Mucosa of stomach (tissue), 1 donor: Measurements from ENCODE around the gene FRG2B.
"Not testable (repeated sequence)": the region's sequence is repeated elsewhere in the genome, so short reads cannot be mapped to it uniquely, and the experiment has no call there.

Source experiments
- H3K27me3 ChIP-seq: one replicate; pipeline ENCODE4 v1.7.0; 2013; ENCODE audit warnings: mild to moderate bottlenecking, low read length; ENCODE audit not compliant: control insufficient read depth, insufficient read depth
- H3K36me3 ChIP-seq: one replicate; pipeline ENCODE4 v1.7.0; 2013; ENCODE audit warnings: low read length; ENCODE audit not compliant: control insufficient read depth, insufficient read depth
- H3K4me1 ChIP-seq: one replicate; pipeline ENCODE4 v1.7.0; 2013; ENCODE audit warnings: mild to moderate bottlenecking, low read length; ENCODE audit not compliant: control insufficient read depth, insufficient read depth
- H3K4me3 ChIP-seq: one replicate; pipeline ENCODE4 v1.7.0; 2013; ENCODE audit warnings: low read length
- H3K9ac ChIP-seq: one replicate; pipeline ENCODE4 v1.7.0; 2013; ENCODE audit warnings: mild to moderate bottlenecking, low read length, moderate library complexity
- H3K9me3 ChIP-seq: one replicate; pipeline ENCODE4 v1.7.0; 2013; ENCODE audit warnings: mild to moderate bottlenecking, low read length, moderate library complexity; ENCODE audit not compliant: control insufficient read depth
- donor health status: Pancreatic carcinoma.

Gene FRG2B

DNA sequence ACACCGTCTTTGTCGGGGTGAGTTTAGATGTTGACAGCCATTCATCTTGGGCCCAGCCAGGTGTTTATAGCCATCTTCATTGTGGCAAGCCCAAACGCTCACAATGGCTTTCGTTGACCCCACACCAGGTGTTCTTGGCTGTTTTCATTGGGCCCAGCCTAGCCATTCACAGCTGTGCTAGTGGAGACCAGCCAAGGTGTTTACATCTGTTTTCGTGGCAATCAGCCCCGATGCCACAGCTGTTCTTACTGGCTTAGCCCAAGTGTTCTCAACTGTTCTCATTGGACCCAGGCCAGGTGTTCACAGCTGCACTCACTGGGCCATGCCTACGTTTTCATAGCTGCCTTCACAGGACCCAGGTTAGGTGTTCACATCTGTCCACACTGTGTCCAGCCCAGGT lies 7.7 kb downstream of the FRG2B start:
- no peak overlapping the region for H3K9ac ChIP-seq
- H3K36me3 ChIP-seq = no peaks in the 10 kb centered on the region
- no peak overlapping the region for H3K4me3 ChIP-seq
- H3K4me1 ChIP-seq = no peaks in the 10 kb centered on the region
- H3K9me3 ChIP-seq = no peaks in the 10 kb centered on the region
- H3K27me3 ChIP-seq = peaks cover 6% of the 10 kb centered on the region

DNA sequence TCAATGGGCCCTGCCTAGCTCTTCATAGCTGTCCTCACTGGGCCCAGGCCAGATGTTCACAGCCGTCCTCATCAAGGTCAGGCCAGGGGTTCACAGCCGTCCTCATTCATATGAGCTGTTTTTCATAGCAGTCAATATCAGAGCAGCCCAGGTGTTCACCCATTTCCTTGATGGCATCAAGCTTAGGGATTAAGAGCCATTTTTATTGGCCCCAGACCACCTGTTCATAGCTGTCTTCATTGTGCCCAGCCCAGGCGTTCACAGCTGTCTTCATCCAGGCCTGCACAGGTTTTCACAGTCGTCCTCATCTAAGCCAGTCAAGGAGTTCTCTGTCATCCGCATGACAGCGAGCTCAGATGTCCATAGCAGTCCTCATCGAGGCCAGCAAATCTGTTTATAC lies 9.4 kb downstream of the FRG2B start:
- Histone ChIP-seq H3K27me3 (peaks cover 6% of the 10 kb centered on the region), H3K36me3 (no peaks in the 10 kb centered on the region), H3K9ac (no peak overlapping the region), H3K4me1 (no peaks in the 10 kb centered on the region), H3K4me3 (no peak overlapping the region), H3K9me3 (no peaks in the 10 kb centered on the region)

DNA sequence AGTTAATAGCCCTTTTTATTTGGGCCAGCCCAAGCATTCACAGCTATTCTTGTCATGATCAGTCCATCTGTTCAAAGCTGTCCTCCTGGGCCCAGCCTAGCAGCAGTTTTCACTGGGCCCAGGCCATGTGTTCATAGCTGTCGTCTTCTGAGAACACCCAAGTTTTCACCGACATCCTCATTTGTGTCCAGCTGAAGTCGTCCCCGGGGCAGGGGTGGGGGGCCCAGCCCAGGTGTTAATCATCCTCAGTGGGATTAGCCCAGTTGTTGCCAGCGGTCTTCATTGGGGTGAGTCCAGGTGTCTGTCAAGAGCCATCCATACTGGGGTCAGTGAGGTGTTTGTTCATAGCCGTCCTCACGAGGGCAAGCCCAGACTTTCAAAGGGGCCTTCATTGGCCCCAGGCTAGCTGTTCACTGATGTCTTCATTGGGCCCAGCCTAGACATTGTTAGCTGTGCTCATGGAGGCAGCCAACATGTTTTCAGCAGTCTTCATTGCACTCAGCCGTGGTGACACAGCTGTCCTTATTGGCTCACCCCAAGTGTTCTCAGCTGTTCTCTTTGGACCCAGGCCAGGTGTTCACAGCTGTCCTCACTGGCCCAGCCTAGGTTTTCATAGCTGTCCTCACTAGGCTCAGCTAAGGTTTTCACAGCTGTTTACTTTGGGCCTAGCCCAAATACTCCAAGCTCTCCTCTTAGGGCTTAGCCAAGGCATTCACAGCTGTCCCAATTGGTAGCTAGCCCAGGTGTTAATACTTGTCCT lies 10.0 kb downstream of the FRG2B start:
- no peak overlapping the region for H3K9ac ChIP-seq
- peaks cover 6% of the 10 kb centered on the region for H3K27me3 ChIP-seq
- H3K4me3 ChIP-seq = no peak overlapping the region
- no peaks in the 10 kb centered on the region for H3K9me3 ChIP-seq
- no peaks in the 10 kb centered on the region for H3K4me1 ChIP-seq
- no peaks in the 10 kb centered on the region for H3K36me3 ChIP-seq

DNA sequence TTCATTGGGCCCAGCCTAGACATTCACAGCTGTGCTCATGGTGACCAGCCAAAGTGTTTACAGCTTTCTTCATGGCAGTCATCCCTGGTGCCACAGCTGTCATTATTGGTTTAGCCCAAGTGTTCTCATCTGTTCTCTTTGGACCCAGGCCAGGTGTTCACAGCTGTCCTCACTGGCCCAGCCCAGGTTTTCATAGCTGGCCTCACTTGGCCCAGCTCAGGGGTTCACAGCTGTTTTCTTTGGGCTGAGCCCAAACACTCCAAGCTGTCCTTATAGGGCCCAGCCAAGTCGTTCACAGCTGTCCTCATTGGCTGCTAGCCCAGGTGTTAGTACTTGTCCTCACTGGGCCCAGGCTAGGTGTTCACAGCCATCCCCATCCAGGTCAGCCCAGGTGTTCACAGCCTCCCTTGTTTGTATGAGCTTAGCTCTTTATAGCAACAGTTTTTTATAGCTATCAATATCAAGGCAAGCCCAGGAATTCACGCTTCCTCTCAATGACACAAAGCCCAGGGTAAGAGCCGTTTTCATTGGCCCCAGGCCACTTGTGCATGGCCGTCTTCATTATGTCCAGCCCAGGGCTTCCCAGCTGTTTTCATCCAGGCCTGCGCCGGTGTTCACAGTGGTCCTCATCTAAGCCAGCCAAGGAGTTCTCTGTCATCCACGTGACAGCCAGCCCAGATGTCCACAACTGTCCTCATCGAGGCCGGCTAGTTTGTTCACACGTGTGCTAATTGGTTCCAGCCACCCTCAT lies 11.6 kb downstream of the FRG2B start:
- no peak overlapping the region for H3K9ac ChIP-seq
- no peak overlapping the region for H3K4me3 ChIP-seq
- H3K9me3 ChIP-seq = no peaks in the 10 kb centered on the region
- no peaks in the 10 kb centered on the region for H3K36me3 ChIP-seq
- H3K27me3 ChIP-seq = peaks cover 4% of the 10 kb centered on the region
- no peaks in the 10 kb centered on the region for H3K4me1 ChIP-seq

DNA sequence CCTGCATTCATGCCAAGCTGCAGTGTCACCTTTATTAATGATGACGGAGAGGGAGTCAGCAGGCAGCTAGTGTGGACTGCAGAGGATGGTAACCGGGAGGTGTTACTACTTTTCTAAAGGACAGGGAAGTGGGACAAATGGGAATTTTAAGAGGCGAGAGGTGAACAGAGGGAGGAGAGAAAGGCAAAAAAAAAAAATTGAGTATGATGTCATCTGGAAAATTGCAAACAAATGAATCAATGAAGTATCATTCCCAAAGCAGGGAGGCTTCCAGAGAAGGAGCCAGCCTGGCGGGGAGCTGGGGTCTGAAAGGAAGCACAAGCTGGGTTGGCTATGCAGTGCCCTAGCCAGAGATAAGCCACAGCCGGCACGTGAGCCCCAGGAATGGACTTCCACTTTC lies 12.9 kb downstream of the FRG2B start:
- H3K36me3 ChIP-seq = no peaks in the 10 kb centered on the region
- H3K9me3 ChIP-seq = no peaks in the 10 kb centered on the region
- peaks cover 4% of the 10 kb centered on the region for H3K27me3 ChIP-seq
- no peaks in the 10 kb centered on the region for H3K4me1 ChIP-seq
- no peak overlapping the region for H3K9ac ChIP-seq
- no peak overlapping the region for H3K4me3 ChIP-seq

DNA sequence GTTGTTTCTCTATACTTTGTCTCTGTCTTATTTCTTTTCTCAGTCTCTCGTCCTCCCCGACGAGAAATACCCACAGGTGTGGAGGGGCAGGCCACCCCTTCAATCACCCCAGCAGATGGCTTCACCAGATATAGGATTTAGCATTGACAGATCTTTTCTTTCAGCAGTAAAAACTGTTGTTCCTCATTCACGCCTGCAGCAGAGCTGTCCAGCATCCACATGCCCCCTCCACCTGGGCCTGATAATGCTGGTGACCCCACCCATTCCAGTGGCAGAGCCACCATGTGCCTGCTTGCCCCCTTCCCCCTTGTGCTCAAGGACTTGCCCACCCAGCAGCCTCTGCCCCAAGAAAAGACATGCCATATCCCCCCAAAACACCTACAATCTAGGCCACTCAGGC lies 15.5 kb downstream of the FRG2B start:
- Histone ChIP-seq H3K9me3 (no peaks in the 10 kb centered on the region), H3K4me3 (no peak overlapping the region), H3K36me3 (no peaks in the 10 kb centered on the region), H3K27me3 (peaks cover 4% of the 10 kb centered on the region), H3K9ac (no peak overlapping the region), H3K4me1 (no peaks in the 10 kb centered on the region)

DNA sequence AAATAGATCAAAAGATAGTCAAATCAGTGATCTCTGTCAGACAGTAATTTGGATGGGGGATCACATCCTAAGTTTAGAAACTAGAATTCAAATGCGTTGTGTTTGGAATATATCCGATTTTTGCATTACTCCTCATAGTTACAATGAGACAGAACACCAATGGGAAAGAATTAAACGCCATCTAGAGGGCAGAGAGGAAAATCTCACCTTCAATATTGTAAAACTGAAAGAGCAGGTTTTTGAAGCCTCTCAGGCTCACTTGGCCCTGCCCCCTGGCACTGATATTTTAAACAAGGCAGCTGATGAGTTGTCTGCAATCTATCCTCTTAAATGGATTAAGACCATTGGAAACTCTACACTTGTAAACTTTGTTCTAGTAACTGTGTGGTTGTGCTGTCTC lies 17.7 kb downstream of the FRG2B start:
- no peaks in the 10 kb centered on the region for H3K4me1 ChIP-seq

DNA sequence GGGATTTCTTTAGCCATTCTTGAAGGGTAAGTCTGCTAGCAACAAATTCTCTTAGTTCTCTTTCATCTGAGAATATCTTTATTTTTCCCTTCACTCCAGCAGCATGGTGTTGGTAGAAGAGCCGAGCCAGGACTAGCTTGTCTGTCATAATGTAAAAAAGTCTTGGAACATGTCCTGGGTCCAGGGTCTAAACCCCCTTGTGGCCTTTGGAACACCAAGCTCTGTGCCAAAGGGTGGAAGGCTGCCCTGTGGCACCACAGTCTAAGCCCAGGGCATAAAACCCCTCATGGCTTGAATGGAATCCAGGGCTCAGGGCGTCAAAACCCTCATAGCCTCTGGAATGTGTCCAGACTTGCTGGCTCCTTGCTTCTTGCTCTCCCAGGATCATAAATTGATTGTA lies 23.2 kb downstream of the FRG2B start:
- not testable (repeated sequence) for H3K9me3 ChIP-seq, H3K36me3 ChIP-seq, H3K4me3 ChIP-seq, H3K27me3 ChIP-seq, H3K4me1 ChIP-seq, H3K9ac ChIP-seq

More for the DNA sequence above, 17.7 kb downstream of the FRG2B start:
- no peaks in the 10 kb centered on the region for H3K9me3 ChIP-seq
- H3K4me3 ChIP-seq = no peak overlapping the region
- H3K36me3 ChIP-seq = no peaks in the 10 kb centered on the region
- H3K9ac ChIP-seq = no peak overlapping the region
- H3K27me3 ChIP-seq = peaks cover 4% of the 10 kb centered on the region

DNA sequence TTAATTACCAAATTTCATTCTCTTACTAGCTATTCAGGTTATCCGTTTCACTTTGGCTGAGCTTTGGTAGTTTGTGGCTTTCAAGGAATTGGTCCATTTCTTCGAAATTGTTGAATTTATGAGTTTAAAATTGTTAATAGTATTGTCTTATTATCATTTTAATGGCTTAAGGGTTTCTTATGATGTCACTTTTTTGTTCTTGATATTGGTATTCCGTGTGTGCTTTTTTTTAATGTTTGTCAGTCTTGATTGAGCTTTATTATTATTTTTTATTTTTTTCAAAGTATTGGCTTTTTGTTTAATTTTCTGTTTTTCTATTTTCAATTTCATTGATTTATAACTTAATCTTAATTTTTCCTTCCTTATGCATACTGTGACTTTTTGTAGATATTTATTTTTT lies 25.9 kb downstream of the FRG2B start:
- Histone ChIP-seq H3K36me3 (no peaks in the 10 kb centered on the region), H3K9me3 (no peaks in the 10 kb centered on the region), H3K9ac (no peak overlapping the region), H3K27me3 (no peaks in the 10 kb centered on the region), H3K4me3 (no peak overlapping the region), H3K4me1 (no peaks in the 10 kb centered on the region)

DNA sequence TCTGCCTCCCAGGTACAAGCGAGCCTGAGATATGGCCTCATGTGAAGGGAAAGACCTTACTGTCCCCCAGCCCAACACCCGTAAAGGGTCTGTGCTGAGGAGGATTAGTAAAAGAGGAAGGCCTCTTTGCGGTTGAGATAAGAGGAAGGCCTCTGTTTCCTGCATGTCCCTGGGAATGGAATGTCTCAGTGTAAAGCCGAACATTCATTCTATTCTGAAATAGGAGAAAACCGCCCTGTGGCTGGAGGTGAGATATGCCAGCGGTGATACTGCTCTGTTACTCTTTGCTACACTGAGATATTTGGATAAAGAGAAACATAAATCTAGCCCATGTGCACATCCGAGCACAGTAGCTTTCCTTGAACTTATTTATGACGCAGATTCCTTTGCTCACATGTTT lies 26.7 kb downstream of the FRG2B start:
- not testable (repeated sequence) for H3K4me1 ChIP-seq, H3K9ac ChIP-seq, H3K4me3 ChIP-seq, H3K9me3 ChIP-seq, H3K36me3 ChIP-seq, H3K27me3 ChIP-seq

DNA sequence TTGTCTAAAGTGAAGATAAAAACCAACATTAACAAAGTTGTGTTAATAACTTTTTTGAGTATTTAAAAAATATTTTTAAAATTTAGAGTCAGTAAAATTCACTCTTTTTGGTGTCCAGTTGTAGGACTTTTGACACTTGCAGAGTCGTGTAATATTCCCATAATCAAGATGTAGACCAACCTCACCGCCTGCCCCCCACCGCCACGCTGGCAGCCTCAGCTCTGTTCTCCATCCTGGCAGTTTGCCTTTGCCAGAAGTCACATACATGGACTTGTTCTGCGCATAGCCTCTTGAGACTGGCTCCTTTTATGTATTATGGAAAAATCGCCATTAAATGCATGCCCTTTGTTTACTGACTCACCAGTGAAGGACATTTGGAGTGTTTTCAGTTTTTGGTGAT lies 33.9 kb downstream of the FRG2B start:
- H3K27me3 ChIP-seq = peaks cover 4% of the 10 kb centered on the region
- no peak overlapping the region for H3K4me3 ChIP-seq
- H3K36me3 ChIP-seq = no peaks in the 10 kb centered on the region
- H3K4me1 ChIP-seq = no peaks in the 10 kb centered on the region
- no peaks in the 10 kb centered on the region for H3K9me3 ChIP-seq
- no peak overlapping the region for H3K9ac ChIP-seq

DNA sequence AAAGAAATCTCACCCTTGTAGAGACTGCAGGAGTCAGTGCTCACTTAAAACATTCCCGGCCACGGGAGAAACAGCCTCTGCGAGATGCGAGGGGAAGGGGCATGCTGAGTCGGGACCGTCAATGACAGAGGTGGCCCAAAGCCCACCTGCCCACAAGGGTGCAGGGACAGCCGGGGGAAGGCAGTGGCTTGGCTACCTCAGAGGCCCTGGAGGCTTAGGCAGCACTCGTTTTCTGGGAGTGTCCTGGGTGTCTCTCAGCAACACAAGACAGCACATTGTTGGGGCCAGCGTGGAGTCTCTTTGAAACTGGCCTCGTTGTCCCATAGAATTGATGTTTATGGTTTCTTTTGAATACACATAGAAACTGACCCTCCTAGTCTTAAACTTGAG lies 35.6 kb downstream of the FRG2B start:
- no peak overlapping the region for H3K9ac ChIP-seq
- peaks cover 4% of the 10 kb centered on the region for H3K27me3 ChIP-seq

More for the DNA sequence above, 35.6 kb downstream of the FRG2B start:
- Histone ChIP-seq H3K4me3 (no peak overlapping the region), H3K9me3 (no peaks in the 10 kb centered on the region), H3K36me3 (no peaks in the 10 kb centered on the region), H3K4me1 (no peaks in the 10 kb centered on the region)
